ENCODE measurements around the gene SPDYE11.
"Not testable (repeated sequence)": the region's sequence is repeated elsewhere in the genome, so short reads cannot be mapped to it uniquely, and the experiment has no call there.

The SPDYE11 gene
- 0 reads per million in 3 experiments for total RNA-seq

DNA sequence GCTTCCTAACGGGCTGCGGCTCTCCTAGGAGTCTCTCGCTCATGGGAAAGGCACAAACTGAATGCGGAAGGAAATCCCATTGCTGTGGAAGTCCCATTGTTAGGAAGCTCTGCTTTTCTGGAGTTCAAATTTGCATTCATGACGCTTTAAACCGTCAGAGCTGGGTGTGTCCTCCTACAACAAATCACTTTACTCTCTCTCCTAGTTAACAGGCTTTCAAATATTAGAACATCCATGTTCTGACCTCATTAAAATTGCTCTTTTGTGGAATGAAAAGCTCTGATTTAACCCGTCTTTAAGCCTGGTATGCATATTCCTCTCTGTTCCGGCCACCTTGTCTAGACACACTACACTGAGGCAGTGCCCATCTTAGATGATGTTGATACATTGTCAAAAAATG, at the start of gene SPDYE11:
Gene SPDYE11 (minus strand): TSS at position 101 of the 400 bp plus-strand sequence. CDS start 1,800 bp downstream, outside the sequence.
- not testable (repeated sequence) for DNase-seq

GRCh38 chr7:73085938-73086337, 28.2 kb upstream of the SPDYE11 start, which contains the start of gene SPDYE9:
SPDYE9 (minus strand) TSS chr7:73086038; CDS start chr7:73084238, 1,800 bp downstream.
- DNase-seq = not testable (repeated sequence)

- not testable (repeated sequence) for DNase-seq
Measured at GRCh38 chr7:73029666-73030065, 28.0 kb downstream of the SPDYE11 start, which contains the start of gene SPDYE8. SPDYE8 (minus strand) TSS chr7:73029766; CDS start chr7:73027966, 1,800 bp downstream.

DNA sequence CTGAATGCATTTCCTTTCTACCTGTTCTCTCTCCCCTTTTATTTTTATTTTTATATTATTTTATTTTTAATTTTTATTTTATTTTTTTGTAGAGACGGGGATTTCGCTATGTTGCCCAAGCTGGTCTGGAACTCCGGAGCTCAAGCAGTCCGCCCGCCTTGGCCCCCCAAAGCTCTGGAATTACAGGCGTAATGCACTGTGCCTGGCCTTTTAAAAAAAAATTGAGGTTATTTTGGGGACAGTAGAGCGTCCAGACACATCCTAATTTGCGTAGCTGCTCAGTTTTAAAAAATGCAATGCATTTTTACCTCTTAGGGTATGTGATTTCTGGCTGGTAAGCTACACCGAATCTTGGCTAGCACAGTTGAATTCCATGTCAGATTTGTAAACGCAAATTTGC, 51.2 kb downstream of the SPDYE11 start:
- DNase-seq = not testable (repeated sequence)

DNA sequence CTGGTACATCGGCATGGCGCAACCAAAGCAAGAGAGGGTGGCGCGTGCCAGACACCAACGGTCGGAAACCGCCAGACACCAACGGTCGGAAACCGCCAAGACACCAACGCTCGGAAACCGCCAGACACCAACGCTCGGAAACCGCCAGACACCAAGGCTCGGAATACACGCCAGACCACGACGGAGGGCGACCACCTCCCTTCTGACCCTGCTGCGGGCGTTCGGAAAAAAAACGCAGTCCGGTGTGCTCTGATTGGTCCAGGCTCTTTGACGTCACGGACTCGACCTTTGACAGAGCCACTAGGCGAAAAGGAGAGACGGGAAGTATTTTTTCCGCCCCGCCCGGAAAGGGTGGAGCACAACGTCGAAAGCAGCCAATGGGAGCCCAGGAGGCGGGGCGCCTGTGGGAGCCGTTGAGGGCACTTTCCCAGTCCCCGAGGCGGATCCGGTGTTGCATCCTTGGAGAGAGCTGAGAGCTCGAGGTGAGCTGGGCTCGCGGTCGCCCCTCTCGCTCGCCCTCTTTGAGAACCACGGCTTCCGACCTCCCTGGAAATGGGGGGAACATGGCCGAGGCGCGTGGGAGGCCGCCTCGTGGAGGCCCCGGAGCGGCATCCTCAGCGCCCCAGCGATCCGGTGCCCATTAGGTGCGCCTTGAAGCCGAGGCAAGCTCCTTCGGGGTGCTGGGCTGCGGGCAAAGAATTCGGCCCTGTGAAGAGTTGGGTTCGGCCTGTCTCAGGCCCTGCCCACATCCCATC, 51.8 kb downstream of the SPDYE11 start:
- peak; percentile 91 for DNase-seq

DNA sequence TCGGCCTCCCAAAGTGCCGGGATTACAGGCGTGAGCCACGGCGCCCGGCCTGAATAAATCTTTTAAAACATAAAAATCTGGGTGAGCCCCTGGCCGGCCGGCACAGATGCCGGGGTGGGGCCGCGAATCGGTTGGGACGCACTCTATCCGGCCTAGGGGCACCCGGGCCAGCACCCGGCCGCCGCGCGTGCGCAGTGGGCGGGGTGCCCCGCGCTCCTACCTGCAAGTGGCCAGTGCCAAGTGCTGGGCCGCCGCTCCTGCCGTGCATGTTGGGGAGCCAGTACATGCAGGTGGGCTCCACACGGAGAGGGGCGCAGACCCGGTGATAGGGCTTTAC, 52.4 kb downstream of the SPDYE11 start:
- DNase-seq = not testable (repeated sequence)

DNA sequence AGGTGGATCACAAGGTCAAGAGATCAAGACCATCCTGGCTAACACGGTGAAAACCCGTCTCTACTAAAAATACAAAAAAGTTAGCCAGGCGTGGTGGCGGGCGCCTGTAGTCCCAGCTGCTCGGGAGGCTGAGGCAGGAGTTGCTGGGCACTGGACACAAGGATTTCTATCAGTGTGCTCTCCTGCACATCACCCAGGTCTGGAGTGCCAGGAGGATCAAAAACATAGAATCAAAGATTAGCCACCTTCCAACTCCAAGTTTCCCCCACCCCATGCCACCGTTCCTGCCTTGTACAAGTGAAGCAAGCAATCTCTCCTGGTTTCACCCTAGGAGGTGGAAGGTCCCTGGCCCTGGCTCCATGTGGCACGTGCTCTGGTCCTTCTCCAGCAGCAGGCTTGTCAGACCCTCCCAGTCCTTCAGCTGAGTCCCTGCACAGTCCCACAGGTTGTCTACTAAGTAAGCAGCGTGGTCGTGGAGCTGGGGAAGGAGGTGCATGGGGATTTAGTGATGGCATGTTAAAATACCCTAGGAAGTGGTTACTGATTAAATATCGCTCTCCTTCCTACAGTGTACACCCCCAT, 59.7 kb downstream of the SPDYE11 start:
- DNase-seq = not testable (repeated sequence)
